GM12872 (cell line): ENCODE results near the gene CLIP1.
A peak's percentile ranks its signal among the peaks of the same experiment; 100 is the strongest.

Experiments used
- TF ChIP-seq, protein P1 (sequence below): IDR thresholded peaks from 3 replicates; pipeline ENCODE4 v1.5.1; 2011; ENCODE audit warnings: low read depth, mild to moderate bottlenecking, low read length, moderate library complexity; ENCODE audit not compliant: insufficient read depth

Gene CLIP1

DNA sequence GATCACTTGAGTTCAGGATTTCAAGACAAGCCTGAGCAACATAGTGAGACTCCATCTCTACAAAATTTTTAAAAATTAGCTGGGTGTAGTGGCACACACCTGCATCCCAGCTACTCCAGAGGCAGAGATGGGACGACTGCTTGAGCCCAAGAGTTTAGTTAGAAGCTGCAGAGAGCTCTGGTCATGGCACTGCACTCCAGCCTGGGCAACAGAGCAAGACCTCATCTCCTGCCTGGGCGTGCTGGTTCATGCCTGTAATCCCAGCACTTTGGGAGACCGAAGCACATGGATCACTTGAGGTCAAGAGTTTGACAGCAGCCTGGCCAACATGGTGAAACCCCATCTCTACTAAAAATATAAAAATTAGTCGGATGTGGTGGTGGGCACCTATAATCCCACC is 20.2 kb downstream of the CLIP1 start:
- TF ChIP-seq, protein P1, sequence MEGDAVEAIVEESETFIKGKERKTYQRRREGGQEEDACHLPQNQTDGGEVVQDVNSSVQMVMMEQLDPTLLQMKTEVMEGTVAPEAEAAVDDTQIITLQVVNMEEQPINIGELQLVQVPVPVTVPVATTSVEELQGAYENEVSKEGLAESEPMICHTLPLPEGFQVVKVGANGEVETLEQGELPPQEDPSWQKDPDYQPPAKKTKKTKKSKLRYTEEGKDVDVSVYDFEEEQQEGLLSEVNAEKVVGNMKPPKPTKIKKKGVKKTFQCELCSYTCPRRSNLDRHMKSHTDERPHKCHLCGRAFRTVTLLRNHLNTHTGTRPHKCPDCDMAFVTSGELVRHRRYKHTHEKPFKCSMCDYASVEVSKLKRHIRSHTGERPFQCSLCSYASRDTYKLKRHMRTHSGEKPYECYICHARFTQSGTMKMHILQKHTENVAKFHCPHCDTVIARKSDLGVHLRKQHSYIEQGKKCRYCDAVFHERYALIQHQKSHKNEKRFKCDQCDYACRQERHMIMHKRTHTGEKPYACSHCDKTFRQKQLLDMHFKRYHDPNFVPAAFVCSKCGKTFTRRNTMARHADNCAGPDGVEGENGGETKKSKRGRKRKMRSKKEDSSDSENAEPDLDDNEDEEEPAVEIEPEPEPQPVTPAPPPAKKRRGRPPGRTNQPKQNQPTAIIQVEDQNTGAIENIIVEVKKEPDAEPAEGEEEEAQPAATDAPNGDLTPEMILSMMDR = no peak

DNA sequence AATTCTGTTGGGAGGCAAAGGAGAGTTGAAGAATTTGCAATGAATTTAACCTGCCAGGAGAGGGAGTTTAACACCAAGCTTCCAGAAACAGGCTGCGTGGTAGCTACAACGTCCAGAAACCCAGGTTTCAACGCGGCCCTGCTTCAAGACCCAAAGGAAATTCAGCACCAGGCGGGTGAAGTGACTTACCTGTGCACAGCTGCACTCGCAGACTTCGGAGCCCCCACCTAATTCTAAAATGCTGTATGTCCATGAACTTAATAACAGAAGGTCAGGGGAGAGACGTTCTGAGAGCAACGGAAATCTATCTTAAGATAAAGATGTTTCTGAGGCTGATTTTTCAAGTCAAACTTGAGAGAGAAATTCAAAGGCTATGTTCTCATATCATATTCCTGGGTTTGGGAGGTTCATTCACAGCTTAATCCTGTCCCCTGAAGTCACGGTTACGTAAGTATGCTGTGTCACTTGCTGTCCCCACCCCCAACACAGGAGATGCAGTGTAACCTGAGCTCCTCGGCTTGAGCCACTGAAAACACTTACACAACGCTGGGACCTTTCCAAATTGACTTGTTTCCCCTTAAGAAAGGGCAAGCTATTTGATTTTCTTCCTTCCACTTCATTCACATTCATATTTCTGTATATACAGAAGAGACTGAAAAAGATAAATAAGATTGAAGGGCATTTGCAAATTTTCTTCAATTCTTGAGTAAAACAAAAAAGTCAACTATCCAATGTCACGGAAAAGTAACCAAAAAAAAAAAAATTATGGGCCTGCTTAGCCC is 22.7 kb downstream of the CLIP1 start:
- TF ChIP-seq, protein P1 = peak; percentile 66

DNA sequence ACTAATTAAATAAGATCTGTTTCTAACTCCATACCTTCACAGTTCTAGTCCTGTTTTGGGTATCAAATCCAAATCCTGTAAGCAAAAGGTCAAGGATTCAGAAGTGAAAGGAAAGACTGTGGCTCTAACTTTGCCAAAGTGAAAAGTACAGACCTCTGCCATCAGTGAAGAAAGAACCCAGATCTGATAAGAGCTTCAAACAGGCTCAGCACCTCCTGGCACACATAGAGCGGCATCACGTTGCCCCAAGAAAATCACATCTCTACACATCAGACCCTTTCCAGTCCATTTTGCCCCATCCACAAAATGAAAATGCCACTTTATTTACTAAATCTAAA is 23.2 kb downstream of the CLIP1 start:
- TF ChIP-seq, protein P1 = no peak

- TF ChIP-seq, protein P1 = no peak
Measured at GRCh38 chr12:122395319-122395718, 27.1 kb downstream of the CLIP1 start.

DNA sequence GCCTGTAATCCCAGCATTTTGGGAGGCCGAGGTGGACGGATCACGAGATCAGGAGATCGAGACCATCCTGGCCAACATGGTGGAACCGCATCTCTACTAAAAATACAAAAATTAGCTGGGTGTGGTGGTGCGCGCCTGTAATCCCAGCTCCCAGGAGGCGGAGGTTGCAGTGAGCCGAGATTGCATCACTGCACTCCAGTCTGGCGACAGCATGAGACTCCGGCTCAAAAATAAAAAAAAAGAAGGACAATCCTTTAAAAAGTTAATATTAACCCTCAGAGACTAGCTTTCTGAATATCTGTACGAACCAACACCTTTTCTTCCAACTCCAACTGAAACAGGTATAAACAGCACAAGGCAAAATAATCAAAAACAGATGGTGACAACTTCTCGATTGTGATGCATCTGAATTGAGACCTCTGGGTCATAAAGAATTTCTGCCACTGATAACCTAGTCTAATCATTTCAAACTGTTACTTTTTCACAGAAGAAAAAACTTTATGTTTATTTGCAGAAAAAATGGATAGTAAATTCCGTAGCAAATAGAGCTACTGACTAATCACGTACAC is 27.8 kb downstream of the CLIP1 start:
- TF ChIP-seq, protein P1 = no peak

GRCh38 chr12:122393817-122394216 is 28.7 kb downstream of the CLIP1 start:
- TF ChIP-seq, protein P1 = no peak

- TF ChIP-seq, protein P1 = no peak
Measured at GRCh38 chr12:122392411-122392810, 30.1 kb downstream of the CLIP1 start.
